NCI-H128 (cell line): ENCODE measurements around the gene TFE3.

Experiments
- DNase-seq: peaks from one replicate; lab custom pipeline; 2025; ENCODE audit not compliant: unreplicated experiment; lab: John Stamatoyannopoulos, UW

The TFE3 gene

DNA sequence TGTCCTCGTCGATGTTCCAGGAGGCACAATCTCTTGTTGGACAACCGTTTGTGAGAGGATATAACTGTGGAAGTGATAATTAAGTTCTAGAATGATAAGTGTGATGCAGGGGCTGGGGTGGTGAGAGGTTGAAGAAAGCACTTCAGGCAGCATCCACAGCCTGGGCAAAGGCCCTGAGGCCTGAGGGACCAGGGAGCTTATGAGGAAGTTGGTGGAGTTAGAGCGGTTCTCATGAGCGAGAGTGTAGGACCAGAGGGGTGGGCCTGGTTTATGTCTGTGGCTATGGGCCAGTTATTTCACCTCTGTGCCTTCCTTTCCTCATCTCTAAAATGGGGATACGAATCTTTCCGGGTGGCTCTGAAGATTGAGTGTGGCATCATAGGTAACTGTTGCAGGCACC, 18.3 kb upstream of the TFE3 start:
- DNase-seq = no peak

DNA sequence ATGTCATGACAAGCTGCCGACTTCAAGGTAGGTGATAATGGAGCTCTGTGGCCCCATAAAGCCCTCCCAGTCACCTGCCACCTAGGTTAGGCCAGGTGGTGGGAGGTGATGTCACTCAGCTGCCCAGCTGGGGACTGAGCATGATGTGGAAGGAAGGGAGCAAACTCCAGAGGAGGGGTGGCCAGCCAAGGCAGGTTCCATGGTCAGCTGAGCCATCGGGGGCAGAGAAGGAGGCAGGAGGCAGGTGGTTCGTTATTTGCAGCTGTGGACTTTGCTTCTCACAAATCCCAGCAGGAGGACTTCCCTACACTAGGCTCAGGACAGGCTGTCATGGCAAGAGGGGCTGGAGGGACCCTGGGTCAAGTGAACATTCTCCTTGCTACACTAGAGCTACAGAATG, 17.8 kb upstream of the TFE3 start:
- DNase-seq = no peak

DNA sequence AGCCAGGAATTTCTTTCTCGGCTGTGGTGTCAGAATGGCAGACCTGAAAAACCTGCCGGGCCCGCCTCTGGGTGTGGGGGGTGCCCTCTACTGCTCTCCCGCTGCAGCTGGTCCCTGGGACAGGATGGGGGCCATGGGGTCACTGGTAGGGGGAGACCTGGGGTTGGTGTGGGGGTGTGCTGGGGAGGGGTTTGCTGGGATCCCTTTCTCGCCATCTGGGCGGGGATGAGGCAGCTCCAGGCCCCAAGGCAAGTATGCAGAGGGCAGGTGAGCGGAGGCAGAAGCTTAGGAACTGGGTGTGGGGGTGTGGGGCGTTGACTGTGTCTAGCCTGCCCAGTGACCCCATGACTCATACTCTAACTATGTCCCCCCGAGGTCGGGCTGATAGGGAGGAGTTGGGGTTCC, 16.5 kb upstream of the TFE3 start:
- DNase-seq = no peak

DNA sequence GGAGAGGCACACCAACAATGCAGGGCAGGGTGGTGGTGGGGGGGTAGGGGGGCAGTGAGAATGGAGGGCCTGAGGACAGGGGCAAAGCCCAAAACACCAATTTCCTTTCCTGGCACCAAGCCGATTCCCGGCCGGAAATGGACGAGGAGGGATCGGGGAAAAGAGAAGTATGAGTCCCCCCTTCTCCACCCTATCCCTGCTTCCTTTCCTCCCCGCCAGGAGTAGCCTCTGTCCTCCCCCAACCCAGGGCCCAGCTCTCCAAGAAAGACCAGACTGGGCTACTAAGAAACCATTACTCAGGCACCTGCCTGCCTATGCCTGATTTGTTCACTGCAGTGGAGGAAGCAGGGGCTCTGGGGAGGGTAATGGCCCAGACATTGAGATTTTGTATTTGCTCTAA, 16.0 kb upstream of the TFE3 start:
- no peak for DNase-seq

DNA sequence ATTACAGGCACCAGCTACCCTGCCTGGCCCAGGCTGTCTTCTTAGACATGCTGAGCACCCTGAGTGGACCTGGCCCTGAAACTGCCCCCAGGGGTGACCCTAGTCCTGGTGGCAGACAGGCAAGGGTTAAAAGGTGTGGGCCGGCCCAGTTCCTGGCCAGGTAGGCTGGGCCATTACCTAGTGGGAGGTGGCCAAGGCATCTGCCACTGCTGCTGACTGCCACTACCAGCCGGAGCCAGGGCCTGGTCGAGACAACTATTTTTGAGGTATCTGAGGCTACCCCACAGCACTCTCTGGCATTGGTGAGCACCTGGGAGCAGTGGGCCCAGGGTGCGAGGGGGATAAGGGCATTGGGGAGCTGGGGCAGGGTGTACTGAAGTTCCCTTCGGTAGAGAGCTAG, 15.6 kb upstream of the TFE3 start, which contains the start of gene CCDC120:
Gene CCDC120 (plus strand): TSS at position 206 of the 400 bp plus-strand sequence. CDS start 3,043 bp downstream, outside the sequence.
- DNase-seq = no peak

DNA sequence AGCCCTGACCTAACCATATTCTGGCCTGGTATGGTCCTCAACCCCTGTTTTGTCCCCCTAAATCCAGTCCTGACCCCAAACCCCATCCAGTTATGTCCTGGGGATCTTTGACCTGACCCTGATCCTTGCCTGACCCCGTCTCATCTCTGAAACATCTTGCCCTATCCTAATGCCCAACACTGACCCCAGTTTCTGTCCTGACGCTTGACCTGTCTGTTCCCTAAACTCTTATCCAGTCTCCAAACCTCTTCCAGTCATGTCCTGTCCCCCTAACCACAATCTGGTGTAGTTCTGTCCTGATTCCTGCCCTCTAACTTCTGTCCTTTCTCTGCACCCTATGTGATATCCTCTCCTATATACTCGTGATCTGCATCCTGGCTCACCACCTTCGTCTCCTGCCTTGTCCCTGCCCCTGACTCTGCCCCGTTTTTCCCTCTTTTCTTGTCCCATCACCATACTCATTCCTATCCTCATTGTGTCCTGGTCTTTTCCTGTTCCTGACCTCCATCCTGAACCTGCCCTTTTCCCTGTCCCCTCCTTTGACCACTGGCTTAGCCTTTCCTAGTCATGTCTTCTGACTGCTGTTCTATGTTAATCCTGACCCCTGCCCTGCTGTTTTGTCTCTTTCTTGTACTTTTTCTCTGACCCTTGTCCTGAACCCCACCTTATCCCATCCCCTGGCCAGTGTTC, 11.1 kb upstream of the TFE3 start:
- no peak for DNase-seq

DNA sequence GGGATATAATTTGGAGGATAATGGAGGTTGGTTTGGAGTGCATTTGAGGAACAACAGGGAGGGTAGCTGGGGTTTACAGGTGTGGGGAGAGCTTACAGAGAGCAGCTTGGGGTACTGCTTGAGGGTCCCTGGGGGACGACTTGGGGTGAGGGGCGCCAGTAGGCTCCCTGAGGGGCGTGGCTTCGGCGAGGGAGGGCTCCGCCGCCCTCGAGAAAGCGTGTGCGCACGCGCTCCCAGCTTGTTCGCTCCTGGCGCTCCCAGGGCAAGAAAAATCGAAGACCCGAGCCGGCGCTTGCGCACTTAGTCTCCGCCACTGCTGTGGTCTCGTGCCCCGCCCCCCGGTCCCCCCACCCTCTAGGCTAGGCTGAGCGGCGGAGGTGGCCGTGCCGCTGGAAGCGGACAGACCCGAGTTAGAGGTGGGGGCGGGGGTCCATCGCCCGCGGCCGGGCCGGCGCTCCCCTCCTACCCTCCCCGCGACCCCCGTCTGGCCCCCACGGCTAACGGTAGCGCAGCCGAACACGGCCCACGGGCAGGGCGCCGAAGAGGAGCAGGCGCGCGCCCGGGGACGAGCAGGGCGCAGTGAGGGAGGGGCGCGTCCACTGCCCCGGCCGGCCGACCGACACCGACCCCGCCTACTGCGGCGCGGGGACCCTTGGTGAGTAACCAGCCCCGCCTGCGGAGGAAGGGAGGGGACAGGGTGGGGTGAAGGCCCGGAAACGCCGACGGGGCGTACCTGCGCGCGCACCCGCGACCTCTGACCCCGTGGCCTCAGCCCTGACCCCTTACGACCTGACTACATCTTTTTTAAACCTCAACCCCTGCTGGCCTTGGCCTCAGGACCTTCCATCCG, 10.3 kb upstream of the TFE3 start:
- peak; percentile 79 for DNase-seq

DNA sequence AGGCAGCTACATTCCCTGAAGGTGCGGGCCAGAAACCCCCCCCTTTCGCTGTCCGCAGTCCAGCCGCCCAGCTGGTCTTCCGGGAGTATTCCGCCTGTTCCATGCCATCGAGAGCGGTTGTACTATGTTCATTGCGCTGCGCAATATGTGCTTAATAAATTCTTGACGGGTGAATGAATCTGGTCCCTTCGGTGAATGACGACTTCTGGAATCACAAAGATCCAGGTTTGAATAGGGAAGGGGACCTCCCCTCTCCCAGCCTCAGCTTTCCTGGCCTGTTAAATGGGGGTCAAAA, 777 bp upstream of the TFE3 start:
- DNase-seq = no peak

DNA sequence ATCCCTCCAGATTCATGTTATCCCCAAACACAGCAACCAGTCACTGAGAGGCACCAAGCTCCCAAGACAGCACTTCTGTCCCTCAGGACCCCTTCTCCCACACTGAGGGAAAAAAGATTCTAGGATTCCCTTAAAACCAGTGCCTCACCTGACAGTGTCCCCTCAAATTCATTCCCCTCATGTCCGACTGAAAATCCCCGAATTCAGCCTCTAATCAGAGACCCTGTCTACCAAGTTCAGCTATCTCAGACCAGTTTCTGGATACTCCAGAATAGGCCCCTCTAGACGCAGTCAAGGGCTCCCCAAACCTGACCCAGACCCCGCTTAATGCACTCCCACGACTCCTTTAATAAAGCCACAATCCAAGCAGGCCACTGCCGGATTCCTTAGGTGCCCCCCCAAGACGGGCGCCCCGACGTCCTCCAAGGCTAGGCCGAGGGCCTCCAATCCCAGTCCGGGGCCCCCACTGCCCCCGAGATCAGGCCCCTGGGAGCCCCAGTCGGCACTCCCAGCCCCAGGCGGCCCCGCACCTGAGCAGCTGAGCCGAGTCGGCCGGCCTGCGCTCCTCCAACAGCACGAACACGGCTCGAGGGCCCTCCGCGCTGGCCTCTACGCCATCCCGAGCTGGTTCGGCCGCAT, 457 bp downstream of the TFE3 start:
- DNase-seq = no peak

DNA sequence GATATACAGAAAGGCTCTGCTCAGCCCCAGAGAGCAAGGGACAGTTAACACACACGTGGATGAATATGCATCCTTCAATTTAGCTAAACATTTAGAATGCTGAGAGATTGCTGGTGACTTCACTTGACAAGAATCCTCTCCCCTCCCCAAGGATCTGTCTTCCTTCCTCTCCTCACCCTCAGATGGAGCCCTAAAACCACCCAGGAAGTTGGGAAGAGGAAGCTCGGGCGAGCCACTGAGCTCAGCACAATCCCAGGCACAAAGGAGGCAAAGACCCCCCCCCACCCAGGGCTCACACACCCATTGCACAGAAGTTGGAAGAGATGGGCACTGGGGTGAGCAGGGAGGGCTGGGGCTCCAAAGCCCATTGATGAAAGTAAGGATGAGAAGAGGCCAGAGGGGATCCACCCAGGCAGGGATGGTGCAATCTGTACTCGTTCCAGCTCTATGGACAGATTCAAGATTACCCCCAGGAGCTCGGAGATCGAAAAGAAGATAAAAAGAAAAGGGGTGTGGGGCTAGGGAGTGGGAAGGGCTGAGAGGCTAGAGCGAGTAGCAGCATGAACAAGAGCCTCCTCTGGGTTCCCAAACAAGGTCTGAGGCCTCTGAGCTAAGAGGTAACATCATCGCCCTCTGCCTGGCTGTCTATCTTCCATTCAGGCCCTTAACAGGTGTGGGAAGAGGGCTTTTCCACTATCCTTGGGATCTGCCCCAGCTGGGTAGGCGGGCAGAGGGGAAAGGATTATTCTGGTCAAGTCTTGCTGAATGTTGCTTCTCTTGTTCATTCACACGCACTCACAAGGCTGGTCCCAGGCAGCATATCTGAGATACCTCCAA, 1.2 kb downstream of the TFE3 start:
- DNase-seq = no peak

DNA sequence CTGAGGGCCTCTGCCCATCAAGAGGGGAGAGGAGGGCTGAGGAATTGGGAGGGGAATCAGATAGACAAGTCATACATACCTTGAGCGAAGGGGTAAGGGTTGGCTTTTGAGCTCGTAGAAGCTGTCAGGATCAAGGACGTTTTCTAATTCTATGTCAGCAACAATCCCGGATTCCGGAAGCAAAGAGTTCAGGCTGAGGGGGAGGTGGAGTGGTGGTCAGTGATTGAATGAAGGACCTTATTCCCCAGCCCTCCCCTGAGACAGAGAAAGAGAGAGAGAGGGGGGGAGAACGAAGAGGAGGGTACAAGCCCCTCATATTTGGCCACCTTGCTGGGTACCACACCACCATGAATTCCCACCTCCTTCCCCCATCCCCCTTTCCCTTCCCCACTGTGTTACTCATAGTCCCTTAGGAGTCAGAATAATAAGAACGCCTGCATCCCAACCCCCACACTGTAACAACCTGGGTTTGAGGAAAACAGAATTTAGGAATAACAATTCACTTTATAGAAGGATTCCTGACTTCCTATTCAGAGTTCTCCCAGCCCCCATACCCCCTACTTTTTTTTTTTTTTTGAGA, 2.7 kb downstream of the TFE3 start:
- no peak for DNase-seq

DNA sequence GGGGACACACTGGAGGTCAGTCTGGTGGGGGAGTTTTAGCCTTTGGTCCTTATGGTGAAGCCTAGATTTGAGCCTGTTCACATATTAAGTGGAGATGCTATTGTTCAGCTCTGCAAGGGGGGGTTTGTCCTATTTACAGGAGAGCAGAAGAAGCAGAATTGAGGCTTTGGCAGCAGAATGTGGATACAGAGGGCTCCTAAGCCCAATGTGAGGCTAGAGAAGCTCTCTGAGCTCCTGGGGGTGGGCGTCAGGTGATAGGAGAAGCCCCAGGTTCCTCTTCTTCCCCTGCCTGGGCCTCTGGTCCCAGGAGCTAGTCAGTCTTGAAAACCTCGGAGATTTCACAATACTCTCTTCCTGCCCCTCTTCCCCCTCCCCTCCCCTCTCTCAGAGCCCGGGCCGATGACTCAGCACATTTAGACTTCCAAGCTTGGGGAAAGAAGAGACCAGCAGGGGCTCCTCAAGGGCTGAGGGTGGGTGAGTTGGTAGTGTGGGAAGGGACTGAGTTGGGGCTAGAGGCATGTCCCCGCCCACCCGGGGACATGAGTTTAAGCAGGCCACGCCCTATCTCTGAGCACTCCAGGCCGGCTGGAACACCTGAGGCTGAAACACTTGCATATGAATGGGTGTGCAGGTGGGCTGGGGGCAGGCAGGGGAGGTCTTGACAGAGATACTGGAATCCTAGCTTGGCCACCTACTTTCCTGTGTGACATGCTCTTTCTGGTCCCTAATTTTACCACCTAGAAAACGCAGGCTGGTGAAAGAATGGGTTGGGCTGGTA, 3.4 kb downstream of the TFE3 start:
- peak; percentile 14 for DNase-seq

DNA sequence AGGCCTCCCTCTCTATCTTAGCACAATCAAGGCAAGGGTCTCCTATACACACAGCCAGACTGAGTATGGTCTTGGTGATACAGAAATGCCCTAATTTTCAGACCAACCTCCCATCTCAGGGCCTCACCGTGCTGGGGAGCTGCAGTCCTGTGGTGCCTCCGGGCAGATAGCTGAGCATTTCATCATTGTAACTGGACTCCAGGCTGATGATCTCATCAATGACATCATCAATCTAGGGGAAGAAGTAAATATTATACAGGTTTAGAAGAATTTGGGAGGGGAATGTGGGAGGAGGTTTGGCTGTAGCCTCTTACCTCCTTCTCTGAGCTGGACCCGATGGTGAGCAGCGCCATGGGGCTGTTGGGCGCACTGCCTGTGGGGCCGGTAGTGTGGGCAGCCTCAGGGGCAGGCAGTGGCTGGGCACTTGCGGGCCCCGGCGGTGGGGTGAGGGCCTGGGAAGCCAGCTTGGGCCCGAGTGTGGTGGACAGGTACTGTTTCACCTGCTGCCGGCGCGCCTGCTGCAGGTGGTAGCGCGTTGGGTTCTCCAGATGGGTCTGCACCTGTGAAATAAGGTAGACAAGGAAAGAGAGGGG, 5.2 kb downstream of the TFE3 start:
- no peak for DNase-seq

DNA sequence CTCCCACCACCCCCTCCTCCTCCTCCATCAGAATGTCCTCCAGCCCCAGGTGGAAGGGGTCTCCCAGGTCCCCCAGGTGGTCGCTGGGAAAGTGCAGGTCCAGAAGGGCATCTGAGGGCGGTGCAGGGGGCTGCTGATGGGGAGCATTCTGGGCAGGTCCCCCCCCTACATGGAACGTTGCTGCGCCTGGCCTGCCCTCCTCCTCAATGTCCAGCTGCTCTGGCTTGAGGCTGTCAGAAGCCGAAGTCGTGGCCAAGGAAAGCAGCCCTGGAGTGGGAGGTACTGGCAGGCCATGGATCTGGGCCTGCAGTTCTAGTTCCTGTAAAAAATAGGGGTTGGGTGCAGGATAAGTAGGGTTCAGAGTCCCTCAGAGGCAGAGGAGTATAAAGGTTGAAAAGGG, 12.9 kb downstream of the TFE3 start:
- no peak for DNase-seq

DNA sequence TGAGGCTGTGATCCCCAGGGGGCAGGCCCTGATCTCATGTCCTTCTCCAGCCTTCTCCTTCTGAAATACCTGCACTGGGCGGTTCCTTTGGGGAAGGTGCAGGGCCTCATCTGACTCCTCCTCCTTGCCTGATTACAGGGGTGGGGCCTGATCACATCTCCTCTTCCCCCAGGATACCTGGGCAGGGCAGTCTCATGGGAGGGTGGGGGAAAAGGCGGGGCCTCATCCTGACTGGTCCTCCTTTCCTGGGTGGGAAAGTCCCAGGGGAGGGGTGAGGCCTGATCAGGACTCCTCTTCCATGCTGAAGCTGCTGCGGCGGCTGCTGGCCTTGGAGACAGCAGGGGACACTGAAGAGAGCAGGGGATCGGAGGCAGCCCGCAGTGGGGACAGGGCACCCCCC, 13.3 kb downstream of the TFE3 start:
- DNase-seq = no peak

DNA sequence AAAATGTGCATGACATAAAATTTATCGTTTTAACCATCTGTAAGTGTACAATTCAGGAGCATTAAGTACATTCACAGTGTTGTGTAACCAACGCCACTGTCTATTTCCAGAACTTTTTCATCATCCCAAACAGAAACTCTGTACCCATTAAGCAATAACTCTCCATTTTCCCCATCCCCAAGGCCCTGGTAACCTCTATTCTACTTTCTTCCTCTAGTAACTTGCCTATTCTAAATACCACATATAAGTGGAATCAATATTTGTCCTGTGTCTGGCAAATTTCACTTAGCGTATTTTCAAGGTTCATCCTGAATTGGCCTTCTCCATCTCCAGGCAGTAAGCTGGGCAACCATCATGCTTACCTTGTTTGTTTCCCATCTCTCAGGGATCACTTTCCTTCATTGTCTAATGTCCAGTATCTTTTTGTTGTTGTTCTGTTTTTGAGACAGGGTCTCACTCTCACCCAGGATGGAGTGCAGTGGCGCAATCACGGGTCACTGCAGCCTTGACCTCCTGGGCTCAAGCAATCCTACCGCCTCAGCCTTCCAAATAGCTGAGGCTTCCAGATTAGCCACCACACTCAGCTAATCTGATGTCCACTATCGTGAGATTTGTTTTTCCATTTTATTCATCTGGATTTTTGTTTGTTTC, 23.4 kb downstream of the TFE3 start:
- DNase-seq = no peak

DNA sequence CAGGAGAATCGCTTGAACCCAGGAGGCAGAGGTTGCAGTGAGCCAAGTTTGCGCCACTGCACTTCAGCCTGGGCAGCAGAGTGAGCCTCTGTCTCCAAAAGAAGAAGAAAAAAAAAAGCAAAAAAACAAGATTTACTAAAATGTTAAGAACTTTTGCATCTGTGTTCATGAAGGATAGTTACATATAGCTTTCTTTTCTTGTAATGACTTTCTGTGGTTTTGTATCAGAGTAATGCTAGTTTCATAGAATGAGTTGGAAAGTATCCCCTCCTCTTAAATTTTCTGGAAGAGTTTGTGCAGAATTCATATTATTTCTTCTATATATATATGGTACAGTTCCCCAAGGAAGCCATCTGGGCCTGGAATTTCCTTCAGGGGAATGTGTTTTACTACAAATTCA, 24.1 kb downstream of the TFE3 start:
- DNase-seq = no peak

DNA sequence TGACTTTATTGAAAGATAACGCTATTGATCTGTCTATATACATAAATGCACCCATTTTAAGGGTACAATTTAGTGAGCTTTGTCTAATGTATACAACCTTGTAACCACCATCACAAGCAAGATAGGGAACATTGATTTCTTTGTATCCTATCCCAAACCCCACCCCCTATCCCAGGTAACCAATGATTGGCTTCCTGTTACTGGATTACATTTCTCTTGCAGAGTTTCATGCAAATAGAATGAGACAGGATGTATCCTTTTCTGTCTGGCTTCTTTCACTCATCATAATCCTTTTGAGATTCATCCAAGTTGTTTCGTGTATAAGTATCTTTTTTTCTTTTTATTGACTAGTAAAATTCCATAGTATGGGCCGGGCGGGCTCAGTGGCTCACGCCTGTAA, 39.5 kb downstream of the TFE3 start:
- DNase-seq = no peak
